HK-2 (cell line): Measurements from ENCODE around the gene FLOT1.
A peak's percentile ranks its signal among the peaks of the same experiment; 100 is the strongest.

Source experiments
- DNase-seq: peaks from one replicate; pipeline ENCODE4 v3.0.0-alpha.2; 2018; ENCODE audit not compliant: unreplicated experiment

The FLOT1 gene

GRCh38 chr6:30679765-30680535, 62.5 kb downstream of the FLOT1 start:
- no peak for DNase-seq

DNA sequence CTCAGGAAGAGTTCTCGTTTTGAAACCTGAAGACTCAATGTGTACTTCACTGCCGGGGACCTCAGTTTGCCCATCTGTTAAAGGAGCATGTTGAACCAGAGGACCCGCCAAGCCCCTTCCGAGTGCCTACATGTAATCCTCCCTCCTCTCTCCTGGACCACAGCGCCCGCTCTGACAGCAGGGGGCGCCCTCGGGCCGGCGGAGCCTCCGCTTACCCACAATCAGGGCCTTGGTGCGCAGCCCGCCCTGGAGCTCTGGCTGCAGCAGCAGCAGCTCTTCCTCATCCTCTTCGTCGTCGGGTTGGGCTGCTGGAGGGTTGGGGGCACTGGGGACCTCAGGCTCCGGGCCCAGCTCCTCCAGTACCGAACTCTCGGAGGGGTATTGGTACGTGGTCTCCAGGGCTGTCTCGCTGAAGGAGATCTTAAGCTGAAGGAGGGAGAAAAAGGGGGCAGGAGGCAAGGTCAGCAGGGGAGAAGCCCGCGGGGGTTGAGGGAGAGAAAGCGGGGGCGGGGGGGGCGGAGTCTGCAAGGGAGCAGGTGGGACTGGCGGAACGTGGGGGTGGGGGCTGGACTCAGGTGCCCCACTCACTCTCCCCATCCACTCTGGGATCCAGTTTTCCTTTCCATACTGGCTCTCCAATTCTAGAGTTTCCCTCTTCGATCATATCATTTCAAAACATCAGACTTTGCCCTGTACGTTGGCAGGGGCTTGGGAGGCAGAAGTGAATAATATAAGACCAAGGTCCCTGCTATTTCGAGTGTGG, 63.3 kb downstream of the FLOT1 start:
- DNase-seq, result peak; percentile 62
